Inflammatory macrophage treated with lipopolysaccharide for 1 hour (primary cell): ENCODE data around the gene MAML3.

Source experiments
- DNase-seq, 2 donors: peaks; one replicate each; pipeline ENCODE4 v3.0.0-alpha.2; 2020 to 2022

The MAML3 gene

GRCh38 chr4:140068271-140068670 is 85.7 kb downstream of the MAML3 start:
- no peak for DNase-seq

- DNase-seq = no peak
Observed at GRCh38 chr4:140066031-140066930, 87.7 kb downstream of the MAML3 start.

GRCh38 chr4:140065393-140065792 is 88.6 kb downstream of the MAML3 start:
- DNase-seq = no peak

- no peak for DNase-seq
Observed at GRCh38 chr4:140061659-140062289, 92.2 kb downstream of the MAML3 start.

- no peak for DNase-seq
Observed at GRCh38 chr4:140061194-140061593, 92.8 kb downstream of the MAML3 start.

- DNase-seq = no peak
Observed at GRCh38 chr4:140059159-140059558, 94.8 kb downstream of the MAML3 start.

GRCh38 chr4:140057701-140058100 is 96.3 kb downstream of the MAML3 start:
- DNase-seq = peak; percentile 18 to 22

- DNase-seq = no peak
Observed at GRCh38 chr4:140056015-140056414, 98.0 kb downstream of the MAML3 start.

GRCh38 chr4:140054861-140055260 is 99.1 kb downstream of the MAML3 start:
- DNase-seq = no peak

- DNase-seq = no peak
Observed at GRCh38 chr4:140053185-140053584, 100.8 kb downstream of the MAML3 start.

- peak; percentile 19 to 59 for DNase-seq
Observed at GRCh38 chr4:140052050-140052449, 101.9 kb downstream of the MAML3 start.

- DNase-seq = peak in 1 of 2 donors; percentile 20
Observed at GRCh38 chr4:140049849-140050637, 103.9 kb downstream of the MAML3 start.

GRCh38 chr4:140049024-140049848 is 104.7 kb downstream of the MAML3 start:
- DNase-seq = peak in 1 of 2 donors; percentile 27

GRCh38 chr4:140048419-140048995 is 105.5 kb downstream of the MAML3 start:
- peak; percentile 27 to 45 for DNase-seq

- DNase-seq = peak; percentile 49 to 62
Observed at GRCh38 chr4:140047786-140048185, 106.2 kb downstream of the MAML3 start.

- no peak for DNase-seq
Observed at GRCh38 chr4:140047017-140047640, 106.9 kb downstream of the MAML3 start.

- peak; percentile 51 to 59 for DNase-seq
Observed at GRCh38 chr4:140046543-140046942, 107.4 kb downstream of the MAML3 start.

- DNase-seq = no peak
Observed at GRCh38 chr4:140046016-140046415, 108.0 kb downstream of the MAML3 start.

GRCh38 chr4:140044337-140044902 is 109.6 kb downstream of the MAML3 start:
- no peak for DNase-seq

GRCh38 chr4:140042634-140043033 is 111.3 kb downstream of the MAML3 start:
- no peak for DNase-seq

GRCh38 chr4:140038031-140038533 is 115.9 kb downstream of the MAML3 start:
- no peak for DNase-seq
